ENCODE data around the gene PLA2G4A.

Gene PLA2G4A

GRCh38 chr1:186983327-186983726 is 154.6 kb downstream of the PLA2G4A start:
- no peak for DNase-seq

- no peak for DNase-seq
Observed at GRCh38 chr1:186984959-186985358, 156.2 kb downstream of the PLA2G4A start.

- no peak for DNase-seq
Observed at GRCh38 chr1:186985889-186986491, 157.2 kb downstream of the PLA2G4A start.

GRCh38 chr1:186987065-186987464 is 158.3 kb downstream of the PLA2G4A start:
- DNase-seq = no peak

GRCh38 chr1:186987769-186988168 is 159.0 kb downstream of the PLA2G4A start:
- DNase-seq = no peak

GRCh38 chr1:186993996-186994395 is 165.2 kb downstream of the PLA2G4A start:
- DNase-seq = no peak

- DNase-seq = no peak
Observed at GRCh38 chr1:186994897-186995296, 166.1 kb downstream of the PLA2G4A start.

- DNase-seq = no peak
Observed at GRCh38 chr1:186996816-186997215, 168.1 kb downstream of the PLA2G4A start.

- DNase-seq = no peak
Observed at GRCh38 chr1:186997877-186998276, 169.1 kb downstream of the PLA2G4A start.

- no peak for DNase-seq
Observed at GRCh38 chr1:186999506-186999905, 170.8 kb downstream of the PLA2G4A start.

- no peak for DNase-seq
Observed at GRCh38 chr1:187001198-187001889, 172.6 kb downstream of the PLA2G4A start.

- no peak for DNase-seq
Observed at GRCh38 chr1:187003353-187003752, 174.6 kb downstream of the PLA2G4A start.

GRCh38 chr1:187006896-187007295 is 178.1 kb downstream of the PLA2G4A start:
- DNase-seq = no peak

GRCh38 chr1:187009320-187009719 is 180.6 kb downstream of the PLA2G4A start:
- DNase-seq = no peak

- DNase-seq = no peak
Observed at GRCh38 chr1:187010571-187011309, 182.0 kb downstream of the PLA2G4A start.

- no peak for DNase-seq
Observed at GRCh38 chr1:187013582-187014200, 184.9 kb downstream of the PLA2G4A start.

- no peak for DNase-seq
Observed at GRCh38 chr1:187018291-187018690, 189.5 kb downstream of the PLA2G4A start.

- no peak for DNase-seq
Observed at GRCh38 chr1:187027253-187027652, 198.5 kb downstream of the PLA2G4A start.

GRCh38 chr1:187032316-187032981 is 203.7 kb downstream of the PLA2G4A start:
- no peak for DNase-seq

GRCh38 chr1:187032982-187033692 is 204.4 kb downstream of the PLA2G4A start:
- no peak for DNase-seq

- DNase-seq = no peak
Observed at GRCh38 chr1:187033693-187034390, 205.1 kb downstream of the PLA2G4A start.

- no peak for DNase-seq
Observed at GRCh38 chr1:187034501-187034900, 205.8 kb downstream of the PLA2G4A start.
